HCT116 (cell line): Measurements from ENCODE around the gene ATP11B. TPM values are rescaled to one million over a fixed set of nuclear protein-coding genes. Genes with fewer than 3 reads are reported as not detected.

Experiments used
- ATAC-seq: fragments of 200-7000 bp; cut with Tn5 transposase; 2 replicates; pipeline ENCODE4 v1.9.1; 2020; ENCODE audit warnings: mild to moderate bottlenecking, moderate library complexity
- BruUV-seq: library from RNA; stranded (reverse); fragments of 400-500 nt; replicated peaks from 2 replicates; lab custom pipeline; 2021; lab: Mats Ljungman, UMichigan
- CTCF ChIA-PET: fragments of 300-600 bp; sonication (Branson Sonifier 250); formaldehyde crosslinking; loops from one replicate; lab custom pipeline; 2021; ENCODE audit warnings: antibody characterized with exemption; lab: Charles Lee
- POLR2A ChIA-PET: fragments of 300-600, 350-600 bp; sonication (Branson Sonifier 250); formaldehyde crosslinking; loops from one replicate; lab custom pipeline; 2021; ENCODE audit warnings: antibody characterized with exemption; lab: Charles Lee
- RAD21 ChIA-PET, 2 experiments: fragments of 300-600 bp; sonication (Branson Sonifier 250); formaldehyde crosslinking; loops; one replicate each; lab custom pipeline; 2023; ENCODE audit warnings: low total read pairs in 2 of 2; ENCODE audit not compliant: uncharacterized antibody in 2 of 2, unreplicated experiment in 2 of 2, low non-redundant PET in 1 of 2; lab: Charles Lee
- DNase-seq: peaks from one replicate; pipeline ENCODE4 v3.0.0-alpha.2; 2010; ENCODE audit warnings: low read depth, low spot score
- H2AFZ ChIP-seq: fragments of 200-600 bp; shearing (Covaris generic), sonication (generic); 2 replicates; pipeline ENCODE4 v1.6.1; 2017; ENCODE audit warnings: low read depth, mixed run types, mixed read lengths, antibody characterized with exemption, low read length; ENCODE audit not compliant: poor library complexity, severe bottlenecking
- H3K27ac ChIP-seq: 2 replicates; pipeline ENCODE4 v1.5.1; 2012; ENCODE audit warnings: low read depth, low read length
- H3K27me3 ChIP-seq: fragments of 200-600 bp; sonication (generic); 2 replicates; pipeline ENCODE4 v1.6.1; 2016; ENCODE audit warnings: mixed run types, low read length, mixed read lengths; ENCODE audit not compliant: insufficient read depth
- H3K36me3 ChIP-seq, 2 experiments: fragments of 200-500 bp in 1 of 2; fragments of 200-600 bp in 1 of 2; sonication (Bioruptor generic) in 1 of 2; sonication (generic) in 1 of 2; 2 replicates each; pipeline versions ENCODE4 v1.5.1 to v1.6.1; 2014 to 2016; ENCODE audit warnings: low read length in 2 of 2, inconsistent platforms in 1 of 2, mixed read lengths in 1 of 2, mixed run types in 1 of 2; ENCODE audit not compliant: insufficient read depth in 2 of 2, control insufficient read depth in 1 of 2
- H3K4me1 ChIP-seq, 2 experiments: fragments of 200-600 bp in 1 of 2; sonication (generic) in 1 of 2; 2 replicates each; pipeline versions ENCODE4 v1.5.1 to v1.6.1; 2012 to 2017; ENCODE audit warnings: low read length in 2 of 2, inconsistent platforms in 1 of 2, mild to moderate bottlenecking in 1 of 2, mixed read lengths in 1 of 2, mixed run types in 1 of 2, moderate library complexity in 1 of 2; ENCODE audit not compliant: insufficient read depth in 2 of 2, control insufficient read depth in 1 of 2
- H3K4me2 ChIP-seq: fragments of 200-600 bp; sonication (generic); 2 replicates; pipeline ENCODE4 v1.6.1; 2017; ENCODE audit warnings: mixed run types, low read length, mixed read lengths
- H3K4me3 ChIP-seq, 2 experiments: fragments of 200-600 bp in 1 of 2; sonication (generic) in 1 of 2; replicated peaks in 1 of 2; 2 replicates each; pipeline ENCODE4 v1.5.1; 2011 to 2016; ENCODE audit warnings: low read length in 2 of 2, control low read depth in 1 of 2, low read depth in 1 of 2, mild to moderate bottlenecking in 1 of 2, mixed read lengths in 1 of 2, mixed run types in 1 of 2
- H3K79me2 ChIP-seq: fragments of 200-600 bp; sonication (generic); 2 replicates; pipeline ENCODE4 v1.6.1; 2017; ENCODE audit warnings: mild to moderate bottlenecking, mixed run types, low read length, moderate library complexity, mixed read lengths; ENCODE audit not compliant: insufficient read depth
- H3K9ac ChIP-seq: fragments of 200-600 bp; sonication (generic); 2 replicates; pipeline ENCODE4 v1.6.1; 2016; ENCODE audit warnings: low read length, mixed read lengths
- H3K9me2 ChIP-seq: fragments of 200-600 bp; sonication (generic), shearing (Covaris generic); 2 replicates; pipeline ENCODE4 v1.6.1; 2017; ENCODE audit warnings: mixed run types, mild to moderate bottlenecking, moderate library complexity; ENCODE audit not compliant: insufficient read depth
- H3K9me3 ChIP-seq, 2 experiments: fragments of 200-500 bp in 1 of 2; fragments of 200-600 bp in 1 of 2; sonication (Bioruptor generic) in 1 of 2; sonication (generic) in 1 of 2; 2 replicates each; pipeline ENCODE4 v1.6.1; 2014 to 2017; ENCODE audit warnings: low read length in 2 of 2, mixed read lengths in 2 of 2, inconsistent platforms in 1 of 2, low read depth in 1 of 2, mild to moderate bottlenecking in 1 of 2, mixed run types in 1 of 2, moderate library complexity in 1 of 2; ENCODE audit not compliant: control insufficient read depth in 1 of 2, insufficient read depth in 1 of 2
- H4K20me1 ChIP-seq: fragments of 200-600 bp; sonication (generic), shearing (Covaris generic); 2 replicates; pipeline ENCODE4 v1.6.1; 2017; ENCODE audit warnings: mixed run types, mild to moderate bottlenecking, moderate library complexity; ENCODE audit not compliant: insufficient read depth
- ATF3 ChIP-seq: IDR thresholded peaks from 2 replicates; pipeline ENCODE4 v1.6.1; 2012
- CEBPB ChIP-seq: IDR thresholded peaks from 2 replicates; pipeline ENCODE4 v1.6.1; 2012; ENCODE audit warnings: low read depth
- EGR1 ChIP-seq: IDR thresholded peaks from 2 replicates; pipeline ENCODE4 v1.6.1; 2012; ENCODE audit warnings: low read depth
- ELF1 ChIP-seq: IDR thresholded peaks from 2 replicates; pipeline ENCODE4 v1.6.1; 2012; ENCODE audit warnings: low read depth, borderline replicate concordance
- EZH2 ChIP-seq: fragments of 200-600 bp; sonication (generic); IDR thresholded peaks from 2 replicates; pipeline ENCODE4 v1.6.1; 2017; ENCODE audit warnings: antibody characterized with exemption, mixed run types
- JUND ChIP-seq: IDR thresholded peaks from 2 replicates; pipeline ENCODE4 v1.6.1; 2012
- MAX ChIP-seq: IDR thresholded peaks from 2 replicates; pipeline ENCODE4 v1.6.1; 2012
- POLR2A ChIP-seq: IDR thresholded peaks from 2 replicates; pipeline ENCODE4 v1.7.0; 2011; ENCODE audit warnings: borderline replicate concordance; ENCODE audit not compliant: insufficient read depth, insufficient read length; ENCODE audit errors: extremely low read depth
- POLR2AphosphoS5 ChIP-seq: IDR thresholded peaks from 2 replicates; pipeline ENCODE4 v1.6.1; 2011; ENCODE audit warnings: mild to moderate bottlenecking, low read depth, low read length, moderate library complexity
- RAD21 ChIP-seq: IDR thresholded peaks from 2 replicates; pipeline ENCODE4 v1.6.1; 2012; ENCODE audit warnings: low read depth, mild to moderate bottlenecking
- TCF7L2 ChIP-seq: IDR thresholded peaks from 2 replicates; pipeline ENCODE4 v1.7.0; 2011; ENCODE audit warnings: borderline replicate concordance, inconsistent platforms; ENCODE audit not compliant: insufficient read depth, insufficient read length; ENCODE audit errors: extremely low read depth
- YY1 ChIP-seq: IDR thresholded peaks from 2 replicates; pipeline ENCODE4 v1.6.1; 2011; ENCODE audit warnings: low read length, low read depth, moderate library complexity, mild to moderate bottlenecking; ENCODE audit not compliant: insufficient replicate concordance; ENCODE audit errors: extremely low read depth
- ZBTB33 ChIP-seq: IDR thresholded peaks from 2 replicates; pipeline ENCODE4 v1.6.1; 2011; ENCODE audit warnings: mild to moderate bottlenecking, low read length, moderate library complexity; ENCODE audit not compliant: insufficient replicate concordance; ENCODE audit errors: extremely low read depth
- ZFX ChIP-seq: fragments of 450-650 bp; IDR thresholded peaks from 2 replicates; pipeline ENCODE4 v1.6.1; 2017
- ZNF274 ChIP-seq: fragments of 200-500 bp; sonication (Bioruptor generic); IDR thresholded peaks from 2 replicates; pipeline ENCODE4 v1.6.1; 2014; ENCODE audit warnings: mild to moderate bottlenecking, low read depth, low read length, inconsistent platforms
- intact Hi-C: fragments of 100-400 bp; cut with micrococcal nuclease; formaldehyde crosslinking; loops from 2 replicates; pipeline ENCODE4 v1.10.0; 2022
- total RNA-seq: library from RNA; stranded (reverse); gene quantifications from one replicate; pipeline ENCODE4 v1.2.1, GENCODE V29; 2021; ENCODE audit not compliant: unreplicated experiment

The ATP11B gene
- total RNA-seq, 1 experiment from 2014 or later, result 53.0 TPM

GRCh38 chr3:182789371-182789770 lies 3.9 kb upstream of the ATP11B start:
- H3K36me3 ChIP-seq, result no peaks in the 10 kb centered on the region
- BruUV-seq, result no TSS peak
- H3K4me2 ChIP-seq, result no peak overlapping the region
- POLR2A ChIA-PET, result no interaction called here
- H3K4me1 ChIP-seq, result peaks cover 0 to 6% of the 10 kb centered on the region in 2 experiments; a peak in 1 of 4 replicates
- H3K4me3 ChIP-seq, result no peak overlapping the region
- RAD21 ChIA-PET, result no interaction called here
- no peaks in the 10 kb centered on the region for H4K20me1 ChIP-seq
- H2AFZ ChIP-seq, result no peak overlapping the region
- no peaks in the 10 kb centered on the region for H3K27me3 ChIP-seq
- TF ChIP-seq CEBPB (no peak), TCF7L2 (no peak), MAX (no peak), JUND (no peak), ZFX (no peak), ZBTB33 (no peak), ATF3 (no peak), POLR2AphosphoS5 (no peak), EZH2 (no peak), ELF1 (no peak), POLR2A (no peak), RAD21 (no peak), YY1 (no peak), EGR1 (no peak), ZNF274 (no peak)
- ATAC-seq (no peak), DNase-seq (no peak)
- no peak overlapping the region for H3K9ac ChIP-seq
- H3K9me2 ChIP-seq, result no peaks in the 10 kb centered on the region
- no peak overlapping the region for H3K27ac ChIP-seq
- intact Hi-C loops, result no loop called here
- CTCF ChIA-PET, result no interaction called here
- H3K9me3 ChIP-seq, result no peaks in the 10 kb centered on the region
- H3K79me2 ChIP-seq, result peaks cover 5% of the 10 kb centered on the region
